Loucy (cell line): ENCODE data around the gene SCGB1A1.

Source experiments
- CTCF ChIP-seq: fragments of 200-600 bp; sonication (generic); conservative IDR thresholded peaks from 2 replicates; pipeline ENCODE4 v1.5.1; 2014; ENCODE audit warnings: mild to moderate bottlenecking, antibody characterized with exemption, low read length
- EZH2phosphoT487 ChIP-seq: fragments of 200-600 bp; IDR thresholded peaks from 2 replicates; pipeline ENCODE4 v1.6.1; 2018; ENCODE audit warnings: antibody characterized with exemption, mild to moderate bottlenecking, moderate library complexity, borderline replicate concordance

GRCh38 chr11:62400760-62401159 lies 18.1 kb upstream of the SCGB1A1 start:
- TF ChIP-seq CTCF: no peak
- no peak for TF ChIP-seq EZH2phosphoT487
